ENCODE data around the gene FUBP1.
"Not testable (repeated sequence)": the region's sequence is repeated elsewhere in the genome, so short reads cannot be mapped to it uniquely, and the experiment has no call there.

FUBP1 gene

GRCh38 chr1:77978969-77979876, at the start of gene FUBP1:
FUBP1 (minus strand) TSS chr1:77979072; CDS start chr1:77979004, 68 bp downstream.
- DNase-seq (peak; percentile 91), ATAC-seq (peak; percentile 82)

GRCh38 chr1:78021134-78021533, 42.3 kb upstream of the FUBP1 start:
- ATAC-seq, DNase-seq: not testable (repeated sequence)

- DNase-seq (no peak), ATAC-seq (no peak)
Observed at GRCh38 chr1:78019024-78019423, 40.2 kb upstream of the FUBP1 start.

- ATAC-seq = no peak
- DNase-seq = no peak
Observed at GRCh38 chr1:78015148-78015547, 36.3 kb upstream of the FUBP1 start.

- ATAC-seq = no peak
- DNase-seq = no peak
Observed at GRCh38 chr1:78011050-78011449, 32.2 kb upstream of the FUBP1 start.

- ATAC-seq = no peak
- no peak for DNase-seq
Observed at GRCh38 chr1:78009836-78010235, 31.0 kb upstream of the FUBP1 start.

- DNase-seq = no peak
- no peak for ATAC-seq
Observed at GRCh38 chr1:78009276-78009675, 30.4 kb upstream of the FUBP1 start.

- ATAC-seq (no peak), DNase-seq (no peak)
Observed at GRCh38 chr1:78007677-78008341, 28.9 kb upstream of the FUBP1 start.

- no peak for ATAC-seq
Observed at GRCh38 chr1:78006521-78006920, 27.6 kb upstream of the FUBP1 start.

GRCh38 chr1:78005755-78006154, 26.9 kb upstream of the FUBP1 start:
- ATAC-seq (no peak), DNase-seq (no peak)

More at GRCh38 chr1:78006521-78006920, 27.6 kb upstream of the FUBP1 start:
- DNase-seq = no peak

- DNase-seq (no peak), ATAC-seq (no peak)
Observed at GRCh38 chr1:78005448-78005722, 26.5 kb upstream of the FUBP1 start.

- peak; percentile 57 for DNase-seq
Observed at GRCh38 chr1:78004719-78005447, 26.0 kb upstream of the FUBP1 start, which contains the start of gene DNAJB4. DNAJB4 (plus strand) TSS chr1:78004939; CDS start chr1:78005111, 172 bp downstream.

GRCh38 chr1:78003882-78004718, 25.2 kb upstream of the FUBP1 start:
- DNase-seq = peak; percentile 38
- ATAC-seq = peak; percentile 76

More at GRCh38 chr1:78004719-78005447, 26.0 kb upstream of the FUBP1 start, which contains the start of gene DNAJB4:
- peak; percentile 99 for ATAC-seq

- DNase-seq = no peak
- no peak for ATAC-seq
Observed at GRCh38 chr1:78003070-78003746, 24.3 kb upstream of the FUBP1 start.

- DNase-seq, ATAC-seq: not testable (repeated sequence)
Observed at GRCh38 chr1:78000536-78000935, 21.7 kb upstream of the FUBP1 start.

- ATAC-seq (no peak), DNase-seq (no peak)
Observed at GRCh38 chr1:77996734-77997133, 17.9 kb upstream of the FUBP1 start.

- ATAC-seq (no peak), DNase-seq (no peak)
Observed at GRCh38 chr1:77994117-77994705, 15.3 kb upstream of the FUBP1 start.

- ATAC-seq = no peak
- DNase-seq = no peak
Observed at GRCh38 chr1:77991638-77992037, 12.8 kb upstream of the FUBP1 start.

- ATAC-seq = no peak
Observed at GRCh38 chr1:77990629-77991204, 11.8 kb upstream of the FUBP1 start.

GRCh38 chr1:77989744-77990143, 10.9 kb upstream of the FUBP1 start:
- ATAC-seq (no peak), DNase-seq (no peak)

More at GRCh38 chr1:77990629-77991204, 11.8 kb upstream of the FUBP1 start:
- no peak for DNase-seq

All from stimulated activated naive CD8-positive, alpha-beta T cell treated with anti-CD3 and anti-CD28 coated beads, Interleukin-15, Interleukin-2, amounts not matched to agents 100 U/mL and 50 U/mL, for 24 hours (primary cell).